Epithelial cell of prostate (primary cell): ENCODE data around the gene PTCHD1.

Experiments used
- DNase-seq: peaks from one replicate; pipeline ENCODE4 v3.0.0-alpha.2; 2011; ENCODE audit warnings: low read depth, low spot score
- H3K27ac ChIP-seq: fragments of 450-650 bp; 2 replicates; pipeline ENCODE4 v1.5.1; 2017; ENCODE audit warnings: mild to moderate bottlenecking

Gene PTCHD1

GRCh38 chrX:23334848-23335599, at the start of gene PTCHD1:
Gene PTCHD1 (plus strand): TSS chrX:23334849. CDS start chrX:23334876, 27 bp downstream.
- DNase-seq: no peak
- no peak within 1 kb of the TSS for H3K27ac ChIP-seq

- no peak for DNase-seq
- H3K27ac ChIP-seq: no peak overlapping the region
These were observed 47.9 kb upstream of the PTCHD1 start for GRCh38 chrX:23286731-23287130.

GRCh38 chrX:23287191-23287725, 47.4 kb upstream of the PTCHD1 start:
- H3K27ac ChIP-seq: no peak overlapping the region
- no peak for DNase-seq

- H3K27ac ChIP-seq: no peak overlapping the region
- no peak for DNase-seq
These were observed 42.2 kb upstream of the PTCHD1 start for GRCh38 chrX:23292354-23292987.

- no peak for DNase-seq
- H3K27ac ChIP-seq: no peak overlapping the region
These were observed 41.5 kb upstream of the PTCHD1 start for GRCh38 chrX:23292988-23293651.

- no peak overlapping the region for H3K27ac ChIP-seq
- DNase-seq: no peak
These were observed 29.8 kb upstream of the PTCHD1 start for GRCh38 chrX:23304881-23305280.

GRCh38 chrX:23311731-23312130, 22.9 kb upstream of the PTCHD1 start:
- DNase-seq: no peak
- no peak overlapping the region for H3K27ac ChIP-seq

GRCh38 chrX:23312136-23312535, 22.5 kb upstream of the PTCHD1 start:
- no peak overlapping the region for H3K27ac ChIP-seq
- no peak for DNase-seq

- no peak overlapping the region for H3K27ac ChIP-seq
- no peak for DNase-seq
These were observed 16.6 kb upstream of the PTCHD1 start for GRCh38 chrX:23317799-23318724.

GRCh38 chrX:23327104-23327503, 7.5 kb upstream of the PTCHD1 start:
- DNase-seq: no peak
- H3K27ac ChIP-seq: no peak overlapping the region

- no peak overlapping the region for H3K27ac ChIP-seq
- DNase-seq: no peak
These were observed 2.9 kb upstream of the PTCHD1 start for GRCh38 chrX:23331701-23332100.

- no peak for DNase-seq
- H3K27ac ChIP-seq: no peak overlapping the region
These were observed 2.4 kb upstream of the PTCHD1 start for GRCh38 chrX:23332101-23332887.

- no peak overlapping the region for H3K27ac ChIP-seq
- DNase-seq: no peak
These were observed 1.5 kb upstream of the PTCHD1 start for GRCh38 chrX:23332888-23333821.

- DNase-seq: no peak
- H3K27ac ChIP-seq: no peak overlapping the region
These were observed 668 bp upstream of the PTCHD1 start for GRCh38 chrX:23333842-23334520.

- H3K27ac ChIP-seq: no peak overlapping the region
- no peak for DNase-seq
These were observed 165 bp upstream of the PTCHD1 start for GRCh38 chrX:23334521-23334847.

GRCh38 chrX:23338334-23338733, 3.7 kb downstream of the PTCHD1 start:
- DNase-seq: no peak
- no peak overlapping the region for H3K27ac ChIP-seq

- DNase-seq: no peak
These were observed 6.8 kb downstream of the PTCHD1 start for GRCh38 chrX:23341452-23341851.

More at GRCh38 chrX:23341452-23341851, 6.8 kb downstream of the PTCHD1 start:
- H3K27ac ChIP-seq: no peak overlapping the region
